HG02870 (cell line): ENCODE results near the gene EXOC1L.

Experiments used
- ATAC-seq: cut with Tn5 transposase; IDR thresholded peaks from one replicate; pipeline ENCODE4 v1.9.1; 2021; ENCODE audit warnings: mild to moderate bottlenecking, moderate library complexity; ENCODE audit not compliant: unreplicated experiment

The EXOC1L gene

GRCh38 chr4:55879224-55879623, 59.6 kb downstream of the EXOC1L start:
- ATAC-seq, result no peak

- no peak for ATAC-seq
Observed at GRCh38 chr4:55880652-55881280, 61.2 kb downstream of the EXOC1L start.

- no peak for ATAC-seq
Observed at GRCh38 chr4:55884093-55884850, 64.7 kb downstream of the EXOC1L start.

- ATAC-seq, result no peak
Observed at GRCh38 chr4:55884851-55885219, 65.2 kb downstream of the EXOC1L start.
